GM12878 (cell line): ENCODE results near the gene ZNF888. TPM values are rescaled to one million over a fixed set of nuclear protein-coding genes. Genes with fewer than 3 reads are reported as not detected.

Source experiments
- ATAC-seq: fragments of 200-7000 bp; cut with Tn5 transposase; 3 replicates; pipeline ENCODE4 v1.9.1; 2020; ENCODE audit warnings: mild to moderate bottlenecking, moderate library complexity
- BruUV-seq: library from RNA; stranded (reverse); fragments of 400-500 nt; replicated peaks from 2 replicates; lab custom pipeline; 2021; lab: Mats Ljungman, UMichigan
- CTCF ChIA-PET: fragments of 300-600 bp; sonication (Branson Sonifier 250); formaldehyde crosslinking; extraction: SDS; loops from one replicate; lab custom pipeline; 2021; ENCODE audit warnings: inconsistent platforms; lab: Yijun Ruan, JAX
- POLR2A ChIA-PET: fragments of 350-600 bp; formaldehyde crosslinking; extraction: SDS; loops from one replicate; lab custom pipeline; 2021; ENCODE audit warnings: inconsistent platforms; lab: Charles Lee
- RAD21 ChIA-PET: fragments of 300-600 bp; sonication (Branson Sonifier 250); formaldehyde crosslinking; loops from one replicate; lab custom pipeline; 2023; ENCODE audit warnings: antibody characterized with exemption; ENCODE audit not compliant: unreplicated experiment; lab: Charles Lee
- SMC1A ChIA-PET: fragments of 300-600 bp; sonication (Branson Sonifier 250); formaldehyde crosslinking; loops from one replicate; lab custom pipeline; 2023; ENCODE audit not compliant: unreplicated experiment, uncharacterized antibody; lab: Charles Lee
- DNase-seq: peaks from one replicate; pipeline ENCODE4 v3.0.0-alpha.2; 2011; ENCODE audit warnings: low read depth, low spot score
- FAIRE-seq: peaks from 3 replicates; lab custom pipeline; 2011; peaks lifted over from hg19 to GRCh38; lab: Jason Lieb, UNC
- H2AFZ ChIP-seq: 2 replicates; pipeline ENCODE4 v1.6.0; 2011; ENCODE audit warnings: low read depth, low read length, control low read depth; ENCODE audit not compliant: control insufficient read depth
- H3K27ac ChIP-seq: 2 replicates; pipeline ENCODE4 v1.5.1; 2011; ENCODE audit warnings: control low read depth; ENCODE audit not compliant: control insufficient read depth, insufficient read depth
- H3K27me3 ChIP-seq, 2 experiments: replicated peaks in 1 of 2; 2 replicates each; pipeline versions ENCODE4 v1.6.0 to v1.6.1; 2011; ENCODE audit warnings: low read length in 1 of 2; ENCODE audit not compliant: control insufficient read depth in 2 of 2, insufficient read depth in 2 of 2
- H3K36me3 ChIP-seq, 2 experiments: 2 replicates each; pipeline ENCODE4 v1.5.1; 2011; ENCODE audit warnings: low read length in 1 of 2; ENCODE audit not compliant: control insufficient read depth in 2 of 2, insufficient read depth in 2 of 2
- H3K4me1 ChIP-seq: 2 replicates; pipeline ENCODE4 v1.6.1; 2011; ENCODE audit warnings: mild to moderate bottlenecking, low read length, moderate library complexity, mixed read lengths; ENCODE audit not compliant: control insufficient read depth, insufficient read depth
- H3K4me2 ChIP-seq: 2 replicates; pipeline ENCODE4 v1.6.0; 2011; ENCODE audit warnings: control low read depth; ENCODE audit not compliant: control insufficient read depth, insufficient read depth
- H3K4me3 ChIP-seq: fragments of 200-600 bp; sonication (generic); 2 replicates; pipeline ENCODE4 v1.5.1; 2016
- H3K79me2 ChIP-seq: 2 replicates; pipeline ENCODE4 v1.6.0; 2011; ENCODE audit warnings: low read length; ENCODE audit not compliant: control insufficient read depth, insufficient read depth
- H3K9ac ChIP-seq: 2 replicates; pipeline ENCODE4 v1.8.0; 2011; ENCODE audit warnings: low read length, control low read depth, mixed read lengths; ENCODE audit not compliant: control insufficient read depth, insufficient read depth
- H3K9me3 ChIP-seq: replicated peaks from 3 replicates; pipeline ENCODE4 v1.5.1; 2011; ENCODE audit warnings: mild to moderate bottlenecking, low read length; ENCODE audit not compliant: control insufficient read depth, insufficient read depth
- H4K20me1 ChIP-seq: 2 replicates; pipeline ENCODE4 v1.6.0; 2011; ENCODE audit not compliant: control insufficient read depth, insufficient read depth
- DPF2 ChIP-seq: fragments of 450-650 bp; IDR thresholded peaks from 2 replicates; pipeline ENCODE4 v1.6.1; 2017; ENCODE audit warnings: mild to moderate bottlenecking
- JUND ChIP-seq: IDR thresholded peaks from 2 replicates; pipeline ENCODE4 v1.6.1; 2012; ENCODE audit warnings: low read depth, mild to moderate bottlenecking, low read length, improper control_type of control experiment, moderate library complexity
- KLF5 ChIP-seq: fragments of 450-650 bp; IDR thresholded peaks from 2 replicates; pipeline ENCODE4 v1.6.1; 2014; ENCODE audit warnings: mild to moderate bottlenecking; ENCODE audit not compliant: partially characterized antibody
- MYC ChIP-seq: IDR thresholded peaks from 2 replicates; pipeline ENCODE4 v1.6.1; 2011; ENCODE audit warnings: mild to moderate bottlenecking, low read length, moderate library complexity, inconsistent platforms; ENCODE audit not compliant: insufficient read depth, insufficient replicate concordance, insufficient read length, severe bottlenecking
- NFIC ChIP-seq: IDR thresholded peaks from 2 replicates; pipeline ENCODE4 v1.6.1; 2012; ENCODE audit warnings: low read depth, mild to moderate bottlenecking, inconsistent platforms, low read length, moderate library complexity
- NR2C2 ChIP-seq: IDR thresholded peaks from 2 replicates; pipeline ENCODE4 v1.6.1; 2011; ENCODE audit warnings: borderline replicate concordance, low read depth; ENCODE audit not compliant: control insufficient read depth, insufficient read length
- RCOR1 ChIP-seq: conservative IDR thresholded peaks from 2 replicates; pipeline ENCODE4 v1.6.1; 2012; ENCODE audit warnings: low read depth, low read length, improper control_type of control experiment
- SIX5 ChIP-seq: IDR thresholded peaks from 2 replicates; pipeline ENCODE4 v1.6.1; 2011; ENCODE audit warnings: mild to moderate bottlenecking, low read depth, low read length, moderate library complexity; ENCODE audit not compliant: severe bottlenecking
- TARDBP ChIP-seq: IDR thresholded peaks from 2 replicates; pipeline ENCODE4 v1.6.1; 2016; ENCODE audit warnings: borderline replicate concordance
- TBL1XR1 ChIP-seq: IDR thresholded peaks from 2 replicates; pipeline ENCODE4 v1.6.1; 2012; ENCODE audit warnings: low read depth, low read length, improper control_type of control experiment
- TCF3 ChIP-seq: IDR thresholded peaks from 2 replicates; pipeline ENCODE4 v1.6.1; 2012; ENCODE audit warnings: low read depth, mild to moderate bottlenecking, low read length, borderline replicate concordance; ENCODE audit not compliant: insufficient read depth
- ZNF217 ChIP-seq: fragments of 450-650 bp; IDR thresholded peaks from 2 replicates; pipeline ENCODE4 v1.6.1; 2017; ENCODE audit warnings: antibody characterized with exemption, mild to moderate bottlenecking
- ZNF274 ChIP-seq: IDR thresholded peaks from one replicate; pipeline ENCODE4 v1.8.0; 2011; ENCODE audit not compliant: insufficient read length, insufficient read depth
- WGBS: methylation state at CpG from one replicate; pipeline ENCODE4 v1.1.6; 2016; ENCODE audit warnings: low lambda C conversion rate; ENCODE audit not compliant: insufficient replicate concordance, insufficient coverage; ENCODE audit errors: missing lambda C conversion rate; 5-methylcytosine and 5-hydroxymethylcytosine counted together
- in situ Hi-C: fragments of 300-500 bp; cut with MboI; formaldehyde crosslinking; loops from 9 replicates; pipeline ENCODE4 v1.14.3; 2018; ENCODE audit warnings: mixed read lengths
- intact Hi-C: fragments of 100-400 bp; cut with micrococcal nuclease; formaldehyde crosslinking; loops from one replicate; pipeline ENCODE4 v1.14.2; 2022; ENCODE audit not compliant: unreplicated experiment
- polyA plus RNA-seq, 11 experiments: library from polyadenylated mRNA; depleted of rRNA in 4 of 11; unstranded in 6 of 11; stranded (reverse) in 5 of 11; fragments of >200 nt; fragmentation: Nextera tagmentation in 4 of 11; fragmentation: Illumina TruSeq in 1 of 11; extraction: Ambion mirVana in 4 of 11; extraction: Trizol in 1 of 11; gene quantifications; 1 replicate in 1 of 11; 2 replicates in 10 of 11; pipeline versions ENCODE4 v1.2.1 to v1.2.3, GENCODE V29; 2011 to 2016; ENCODE audit warnings: inconsistent platforms in 2 of 11, missing spikeins in 2 of 11, low read depth in 1 of 11
- total RNA-seq, 4 experiments: library from RNA; depleted of rRNA in 3 of 4; stranded (reverse); fragments of >200 nt in 3 of 4; fragmentation: Illumina TruSeq in 1 of 4; extraction: Trizol in 1 of 4; gene quantifications; 2 replicates each; pipeline versions ENCODE4 v1.2.1 to v1.2.3, GENCODE V29; 2013 to 2021
- TF ChIP-seq, protein P1 (sequence below): fragments of 450-650 bp; formaldehyde crosslinking; IDR thresholded peaks from 2 replicates; pipeline ENCODE4 v1.4.0; 2022; ENCODE audit warnings: mild to moderate bottlenecking, moderate library complexity
- TF ChIP-seq, protein P2 (sequence below): fragments of 150-350 bp; IDR thresholded peaks from 2 replicates; pipeline ENCODE4 v1.6.1; 2014; ENCODE audit warnings: mild to moderate bottlenecking, low read depth, low read length
- TF ChIP-seq, protein P3 (sequence below): fragments of 450-650 bp; IDR thresholded peaks from 2 replicates; pipeline ENCODE4 v1.6.1; 2016; ENCODE audit warnings: mild to moderate bottlenecking
- TF ChIP-seq, protein P4 (sequence below): fragments of 450-650 bp; IDR thresholded peaks from 2 replicates; pipeline ENCODE4 v1.6.1; 2014; ENCODE audit warnings: mild to moderate bottlenecking

Gene ZNF888
- total and polyA plus RNA-seq, 10 of the 15 experiments (the other 5 are each of a cell fraction or from before 2014, with no cell fraction given): 0.26 to 4.3 (median 2.7) TPM

DNA sequence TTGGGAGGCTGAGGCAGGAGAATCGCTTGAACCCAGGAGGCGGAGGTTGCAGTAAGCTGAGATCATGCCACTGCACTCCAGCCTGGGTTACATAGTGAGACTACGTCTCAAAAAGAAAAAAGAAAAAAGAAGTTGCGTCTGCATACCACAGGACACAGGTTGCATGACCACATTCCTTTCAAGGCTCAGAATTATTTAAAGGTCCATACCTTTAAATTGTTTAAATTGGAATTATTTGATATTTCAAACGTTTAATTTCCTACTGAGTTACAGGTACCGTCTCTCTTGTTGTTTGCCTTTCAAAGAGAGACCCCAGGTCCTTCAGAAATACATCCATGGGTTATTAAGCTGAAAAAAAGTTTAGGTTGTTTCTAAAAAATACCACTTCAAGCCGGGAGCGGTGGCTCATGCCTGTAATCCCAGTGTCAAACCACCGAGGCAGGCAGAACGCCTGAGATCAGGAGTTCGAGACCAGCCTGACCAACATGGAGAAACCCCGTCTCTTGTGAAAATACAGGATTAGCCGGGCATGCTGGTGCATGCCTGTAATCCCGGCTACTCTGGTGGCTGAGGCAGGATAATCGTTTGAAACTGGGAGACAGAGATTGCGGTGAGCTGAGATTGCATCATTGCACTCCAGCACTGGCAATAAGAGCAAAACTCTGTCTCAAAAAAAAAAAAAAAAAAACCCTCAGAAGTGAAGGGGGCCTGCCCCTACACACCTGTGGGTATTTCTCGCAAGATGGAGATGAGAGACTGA is 20.8 kb upstream of the ZNF888 start:
- Histone ChIP-seq H2AFZ (no peak overlapping the region), H3K4me3 (no peak overlapping the region), H3K9ac (no peak overlapping the region), H3K27ac (no peak overlapping the region), H3K27me3 (no peaks in the 10 kb centered on the region), H3K4me2 (no peak overlapping the region), H3K79me2 (peaks cover 4% of the 10 kb centered on the region), H4K20me1 (no peaks in the 10 kb centered on the region), H3K36me3 (no peaks in the 10 kb centered on the region), H3K4me1 (no peaks in the 10 kb centered on the region), H3K9me3 (peaks cover 2% of the 10 kb centered on the region; the same call in 2 of the 3 replicates)
- intact Hi-C loops: no loop called here
- 89% methylated on average over 17 of the region's 17 CpGs for WGBS
- no TSS peak for BruUV-seq
- ChIA-PET SMC1A (interaction anchor here (0.9 kb wide), 1 partner anchor 19 kb away, joined by 3 read pairs; the partner anchor contains the start of gene ZNF816), POLR2A (interaction anchor here (0.5 kb wide), 1 partner anchor 77 kb away, joined by 6 read pairs; no protein-coding TSS in a partner anchor), RAD21 (no interaction called here), CTCF (no interaction called here)
- FAIRE-seq (no peak), DNase-seq (no peak), ATAC-seq (no peak)
- in situ Hi-C loops: loop anchor here (5.0 kb wide), 1 partner anchor 87 kb away; the partner anchor contains the start of gene ZNF468
- no peak for TF ChIP-seq TBL1XR1
- no peak for TF ChIP-seq ZNF274
- no peak for TF ChIP-seq ZNF217
- TF ChIP-seq, protein P1, sequence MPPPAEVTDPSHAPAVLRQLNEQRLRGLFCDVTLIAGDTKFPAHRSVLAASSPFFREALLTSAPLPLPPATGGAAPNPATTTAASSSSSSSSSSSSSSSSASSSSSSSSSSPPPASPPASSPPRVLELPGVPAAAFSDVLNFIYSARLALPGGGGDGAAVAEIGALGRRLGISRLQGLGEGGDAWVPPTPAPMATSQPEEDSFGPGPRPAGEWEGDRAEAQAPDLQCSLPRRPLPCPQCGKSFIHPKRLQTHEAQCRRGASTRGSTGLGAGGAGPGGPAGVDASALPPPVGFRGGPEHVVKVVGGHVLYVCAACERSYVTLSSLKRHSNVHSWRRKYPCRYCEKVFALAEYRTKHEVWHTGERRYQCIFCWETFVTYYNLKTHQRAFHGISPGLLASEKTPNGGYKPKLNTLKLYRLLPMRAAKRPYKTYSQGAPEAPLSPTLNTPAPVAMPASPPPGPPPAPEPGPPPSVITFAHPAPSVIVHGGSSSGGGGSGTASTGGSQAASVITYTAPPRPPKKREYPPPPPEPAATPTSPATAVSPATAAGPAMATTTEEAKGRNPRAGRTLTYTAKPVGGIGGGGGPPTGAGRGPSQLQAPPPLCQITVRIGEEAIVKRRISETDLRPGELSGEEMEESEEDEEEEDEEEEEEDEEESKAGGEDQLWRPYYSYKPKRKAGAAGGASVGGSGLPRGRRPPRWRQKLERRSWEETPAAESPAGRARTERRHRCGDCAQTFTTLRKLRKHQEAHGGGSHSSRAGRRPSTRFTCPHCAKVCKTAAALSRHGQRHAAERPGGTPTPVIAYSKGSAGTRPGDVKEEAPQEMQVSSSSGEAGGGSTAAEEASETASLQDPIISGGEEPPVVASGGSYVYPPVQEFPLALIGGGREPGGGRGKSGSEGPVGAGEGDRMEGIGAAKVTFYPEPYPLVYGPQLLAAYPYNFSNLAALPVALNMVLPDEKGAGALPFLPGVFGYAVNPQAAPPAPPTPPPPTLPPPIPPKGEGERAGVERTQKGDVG (CRISPR knock-in tag): no peak
- no peak for TF ChIP-seq NR2C2
- no peak for TF ChIP-seq RCOR1
- TF ChIP-seq MYC: no peak
- no peak for TF ChIP-seq NFIC
- no peak for TF ChIP-seq TCF3
- no peak for TF ChIP-seq SIX5
- no peak for TF ChIP-seq JUND
- no peak for TF ChIP-seq DPF2
- no peak for TF ChIP-seq TARDBP
- TF ChIP-seq, protein P2, sequence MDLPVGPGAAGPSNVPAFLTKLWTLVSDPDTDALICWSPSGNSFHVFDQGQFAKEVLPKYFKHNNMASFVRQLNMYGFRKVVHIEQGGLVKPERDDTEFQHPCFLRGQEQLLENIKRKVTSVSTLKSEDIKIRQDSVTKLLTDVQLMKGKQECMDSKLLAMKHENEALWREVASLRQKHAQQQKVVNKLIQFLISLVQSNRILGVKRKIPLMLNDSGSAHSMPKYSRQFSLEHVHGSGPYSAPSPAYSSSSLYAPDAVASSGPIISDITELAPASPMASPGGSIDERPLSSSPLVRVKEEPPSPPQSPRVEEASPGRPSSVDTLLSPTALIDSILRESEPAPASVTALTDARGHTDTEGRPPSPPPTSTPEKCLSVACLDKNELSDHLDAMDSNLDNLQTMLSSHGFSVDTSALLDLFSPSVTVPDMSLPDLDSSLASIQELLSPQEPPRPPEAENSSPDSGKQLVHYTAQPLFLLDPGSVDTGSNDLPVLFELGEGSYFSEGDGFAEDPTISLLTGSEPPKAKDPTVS: no peak
- TF ChIP-seq, protein P3, sequence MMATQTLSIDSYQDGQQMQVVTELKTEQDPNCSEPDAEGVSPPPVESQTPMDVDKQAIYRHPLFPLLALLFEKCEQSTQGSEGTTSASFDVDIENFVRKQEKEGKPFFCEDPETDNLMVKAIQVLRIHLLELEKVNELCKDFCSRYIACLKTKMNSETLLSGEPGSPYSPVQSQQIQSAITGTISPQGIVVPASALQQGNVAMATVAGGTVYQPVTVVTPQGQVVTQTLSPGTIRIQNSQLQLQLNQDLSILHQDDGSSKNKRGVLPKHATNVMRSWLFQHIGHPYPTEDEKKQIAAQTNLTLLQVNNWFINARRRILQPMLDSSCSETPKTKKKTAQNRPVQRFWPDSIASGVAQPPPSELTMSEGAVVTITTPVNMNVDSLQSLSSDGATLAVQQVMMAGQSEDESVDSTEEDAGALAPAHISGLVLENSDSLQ: no peak
- no peak for TF ChIP-seq KLF5
- TF ChIP-seq, protein P4, sequence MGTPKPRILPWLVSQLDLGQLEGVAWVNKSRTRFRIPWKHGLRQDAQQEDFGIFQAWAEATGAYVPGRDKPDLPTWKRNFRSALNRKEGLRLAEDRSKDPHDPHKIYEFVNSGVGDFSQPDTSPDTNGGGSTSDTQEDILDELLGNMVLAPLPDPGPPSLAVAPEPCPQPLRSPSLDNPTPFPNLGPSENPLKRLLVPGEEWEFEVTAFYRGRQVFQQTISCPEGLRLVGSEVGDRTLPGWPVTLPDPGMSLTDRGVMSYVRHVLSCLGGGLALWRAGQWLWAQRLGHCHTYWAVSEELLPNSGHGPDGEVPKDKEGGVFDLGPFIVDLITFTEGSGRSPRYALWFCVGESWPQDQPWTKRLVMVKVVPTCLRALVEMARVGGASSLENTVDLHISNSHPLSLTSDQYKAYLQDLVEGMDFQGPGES: no peak
